Right lobe of liver (tissue), 4 donors: ENCODE measurements around the gene PTPN3.

ENCODE experiments used
- POLR2A ChIP-seq: fragments of 450-650 bp; IDR thresholded peaks from one replicate; pipeline ENCODE4 v1.6.1; 2017; ENCODE audit warnings: antibody characterized with exemption, mild to moderate bottlenecking
- TF ChIP-seq, protein P1 (sequence below), 4 donors: fragments of 200-600 bp in 3 of 4; fragments of 450-650 bp in 1 of 4; IDR thresholded peaks; one replicate each; pipeline versions ENCODE4 v1.5.1 to v1.8.0; 2016 to 2022; ENCODE audit warnings: antibody characterized with exemption in 4 of 4, mild to moderate bottlenecking in 2 of 4
- donor health status: DM: no; HTN: no; CAD: no.
- donor health status: DM: no; HTN: no; CAD: no.
- donor health status: DM: no; HTN: yes; CAD: no.

DNA sequence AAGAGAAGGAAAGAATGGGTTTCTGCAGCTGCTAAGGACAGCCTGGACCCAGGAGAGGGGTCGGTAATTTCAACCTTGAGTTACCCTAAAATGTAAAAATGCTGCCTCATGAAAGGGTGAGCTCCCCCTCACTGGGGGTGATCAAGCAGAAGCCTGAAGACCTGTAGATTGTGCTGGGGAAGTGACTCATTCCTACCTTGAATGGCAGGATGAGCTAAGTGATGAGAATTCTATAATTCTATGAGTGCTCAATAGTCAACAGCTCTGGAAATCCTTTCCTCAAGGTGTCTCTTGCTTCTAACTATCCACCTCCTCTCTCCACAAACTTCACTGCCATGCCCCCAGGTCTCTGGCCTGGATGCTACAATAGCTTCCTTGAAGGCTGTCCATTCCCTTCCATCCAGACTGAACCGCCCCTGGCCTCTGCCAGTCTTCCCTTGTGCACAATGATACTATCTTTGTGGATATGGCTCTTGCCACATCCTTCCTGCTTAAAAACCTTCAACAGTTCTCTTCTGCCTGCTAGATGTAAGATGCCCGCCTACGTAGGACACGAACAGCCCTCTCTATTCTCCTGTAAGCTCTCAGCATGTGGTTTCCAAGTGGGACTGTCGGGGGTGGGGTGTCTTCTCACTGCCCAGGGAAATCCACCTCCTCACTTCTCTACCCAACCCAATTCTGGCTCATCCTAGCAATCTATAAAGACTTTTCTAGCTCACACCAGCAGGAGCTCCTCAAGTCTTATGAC, 50.6 kb downstream of the PTPN3 start:
- TF ChIP-seq, protein P1, sequence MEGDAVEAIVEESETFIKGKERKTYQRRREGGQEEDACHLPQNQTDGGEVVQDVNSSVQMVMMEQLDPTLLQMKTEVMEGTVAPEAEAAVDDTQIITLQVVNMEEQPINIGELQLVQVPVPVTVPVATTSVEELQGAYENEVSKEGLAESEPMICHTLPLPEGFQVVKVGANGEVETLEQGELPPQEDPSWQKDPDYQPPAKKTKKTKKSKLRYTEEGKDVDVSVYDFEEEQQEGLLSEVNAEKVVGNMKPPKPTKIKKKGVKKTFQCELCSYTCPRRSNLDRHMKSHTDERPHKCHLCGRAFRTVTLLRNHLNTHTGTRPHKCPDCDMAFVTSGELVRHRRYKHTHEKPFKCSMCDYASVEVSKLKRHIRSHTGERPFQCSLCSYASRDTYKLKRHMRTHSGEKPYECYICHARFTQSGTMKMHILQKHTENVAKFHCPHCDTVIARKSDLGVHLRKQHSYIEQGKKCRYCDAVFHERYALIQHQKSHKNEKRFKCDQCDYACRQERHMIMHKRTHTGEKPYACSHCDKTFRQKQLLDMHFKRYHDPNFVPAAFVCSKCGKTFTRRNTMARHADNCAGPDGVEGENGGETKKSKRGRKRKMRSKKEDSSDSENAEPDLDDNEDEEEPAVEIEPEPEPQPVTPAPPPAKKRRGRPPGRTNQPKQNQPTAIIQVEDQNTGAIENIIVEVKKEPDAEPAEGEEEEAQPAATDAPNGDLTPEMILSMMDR (IDR thresholded peaks at IDR 0.05): no peak
- no peak for TF ChIP-seq POLR2A
